BLaER1 (cell line): ENCODE results near the gene NPAS1.

Source experiments
- H3K27ac ChIP-seq: shearing (Covaris generic); formaldehyde crosslinking; 2 replicates; pipeline ENCODE4 v1.8.1; 2022
- H3K27me3 ChIP-seq: shearing (Covaris generic); formaldehyde crosslinking; 2 replicates; pipeline ENCODE4 v1.8.1; 2022
- H3K36me3 ChIP-seq: shearing (Covaris generic); formaldehyde crosslinking; 2 replicates; pipeline ENCODE4 v1.8.1; 2022
- H3K4me1 ChIP-seq: shearing (Covaris generic); formaldehyde crosslinking; 2 replicates; pipeline ENCODE4 v1.8.1; 2022
- H3K4me2 ChIP-seq: shearing (Covaris generic); formaldehyde crosslinking; 2 replicates; pipeline ENCODE4 v1.8.1; 2022
- H3K4me3 ChIP-seq: shearing (Covaris generic); formaldehyde crosslinking; 2 replicates; pipeline ENCODE4 v1.8.1; 2022
- H3K9ac ChIP-seq: shearing (Covaris generic); formaldehyde crosslinking; 2 replicates; pipeline ENCODE4 v1.8.1; 2022
- H3K9me3 ChIP-seq: shearing (Covaris generic); formaldehyde crosslinking; 2 replicates; pipeline ENCODE4 v1.8.1; 2022
- H4K20me1 ChIP-seq: shearing (Covaris generic); formaldehyde crosslinking; 2 replicates; pipeline ENCODE4 v1.8.1; 2022
- Cebpa-rat ChIP-seq: shearing (Covaris generic); IDR thresholded peaks from 2 replicates; pipeline ENCODE4 v1.8.1; 2022

NPAS1 gene

DNA sequence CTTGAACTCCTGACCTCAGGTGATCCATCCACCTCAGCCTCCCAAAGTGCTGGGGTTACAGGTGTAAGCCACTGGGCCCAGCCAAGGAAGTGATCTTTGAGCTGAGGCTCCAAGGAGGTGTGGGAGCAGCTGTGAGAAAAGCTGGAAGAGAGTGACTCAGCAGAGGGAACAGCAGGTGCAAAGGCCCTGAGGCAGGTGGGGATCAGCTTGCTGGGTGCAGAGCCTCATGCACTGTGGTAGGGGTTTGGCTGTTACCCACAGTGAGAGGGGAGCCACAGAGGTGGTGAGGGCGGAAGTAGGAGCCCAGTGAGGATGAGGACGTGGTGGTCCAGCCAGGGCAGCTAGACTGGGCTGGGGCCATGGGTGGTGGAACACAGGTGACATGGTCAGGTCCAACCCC is 6.5 kb downstream of the NPAS1 start:
- peaks cover 38% of the 10 kb centered on the region for H4K20me1 ChIP-seq
- no peak overlapping the region for H3K4me3 ChIP-seq
- peaks cover 100% of the 10 kb centered on the region for H3K27me3 ChIP-seq
- no peak overlapping the region for H3K4me2 ChIP-seq
- no peak for TF ChIP-seq Cebpa-rat
- H3K36me3 ChIP-seq: no peaks in the 10 kb centered on the region
- no peak overlapping the region for H3K9ac ChIP-seq
- H3K9me3 ChIP-seq: no peaks in the 10 kb centered on the region
- H3K27ac ChIP-seq: no peak overlapping the region
- peaks cover 7% of the 10 kb centered on the region for H3K4me1 ChIP-seq

DNA sequence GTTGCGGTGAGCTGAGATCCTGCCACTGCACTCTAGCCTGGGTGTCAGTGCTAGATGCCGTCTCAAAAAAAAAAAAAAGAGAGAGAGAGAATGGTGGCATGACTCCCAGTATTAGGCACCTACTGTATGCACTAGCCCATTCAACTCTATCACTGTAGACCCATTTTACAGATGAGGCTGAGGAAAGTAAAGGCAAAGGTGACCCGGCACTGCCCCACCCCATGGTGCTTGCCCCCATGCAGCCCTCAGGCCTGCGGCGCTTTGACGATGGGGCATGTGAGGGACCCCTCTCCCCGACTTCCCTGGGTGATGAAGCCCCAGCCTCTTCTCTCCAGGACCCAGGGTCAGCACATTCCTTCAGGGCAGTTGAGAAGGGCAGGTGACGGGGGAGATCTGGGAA is 7.3 kb downstream of the NPAS1 start:
- Histone ChIP-seq H3K4me1 (no peaks in the 10 kb centered on the region), H3K9ac (no peak overlapping the region), H4K20me1 (peaks cover 33% of the 10 kb centered on the region), H3K27me3 (peaks cover 100% of the 10 kb centered on the region), H3K4me2 (no peak overlapping the region), H3K4me3 (no peak overlapping the region), H3K36me3 (no peaks in the 10 kb centered on the region), H3K27ac (no peak overlapping the region), H3K9me3 (no peaks in the 10 kb centered on the region)
- no peak for TF ChIP-seq Cebpa-rat

DNA sequence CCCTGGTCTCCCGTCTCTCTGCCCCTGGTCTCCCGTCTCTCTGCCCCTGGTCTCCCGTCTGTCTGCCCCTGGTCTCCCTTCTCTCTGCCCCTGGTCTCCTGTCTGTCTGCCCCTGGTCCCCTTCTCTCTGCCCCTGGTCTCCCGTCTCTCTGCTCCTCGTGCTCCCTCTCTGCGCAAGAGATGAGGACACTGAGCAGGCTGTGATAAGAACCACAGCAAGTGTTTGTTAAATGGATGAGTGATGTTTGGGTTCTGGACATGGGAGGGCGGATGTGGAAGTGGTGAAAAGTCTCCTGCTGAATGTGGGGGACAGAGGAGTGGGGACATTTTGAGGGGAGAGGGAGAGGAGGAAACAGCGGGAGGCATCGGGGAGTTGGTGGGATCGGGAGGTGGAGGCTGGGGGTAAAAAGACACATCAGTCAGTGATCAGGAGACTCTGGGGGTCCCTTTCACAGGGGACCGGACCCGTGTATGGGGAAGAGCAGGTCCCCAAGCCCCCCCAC is 8.0 kb downstream of the NPAS1 start:
- peaks cover 98% of the 10 kb centered on the region for H3K27me3 ChIP-seq
- peaks cover 35% of the 10 kb centered on the region for H4K20me1 ChIP-seq
- H3K9me3 ChIP-seq: no peaks in the 10 kb centered on the region
- no peak for TF ChIP-seq Cebpa-rat
- H3K36me3 ChIP-seq: no peaks in the 10 kb centered on the region
- H3K4me2 ChIP-seq: no peak overlapping the region
- H3K9ac ChIP-seq: no peak overlapping the region
- H3K4me3 ChIP-seq: no peak overlapping the region
- H3K27ac ChIP-seq: no peak overlapping the region
- H3K4me1 ChIP-seq: no peaks in the 10 kb centered on the region

DNA sequence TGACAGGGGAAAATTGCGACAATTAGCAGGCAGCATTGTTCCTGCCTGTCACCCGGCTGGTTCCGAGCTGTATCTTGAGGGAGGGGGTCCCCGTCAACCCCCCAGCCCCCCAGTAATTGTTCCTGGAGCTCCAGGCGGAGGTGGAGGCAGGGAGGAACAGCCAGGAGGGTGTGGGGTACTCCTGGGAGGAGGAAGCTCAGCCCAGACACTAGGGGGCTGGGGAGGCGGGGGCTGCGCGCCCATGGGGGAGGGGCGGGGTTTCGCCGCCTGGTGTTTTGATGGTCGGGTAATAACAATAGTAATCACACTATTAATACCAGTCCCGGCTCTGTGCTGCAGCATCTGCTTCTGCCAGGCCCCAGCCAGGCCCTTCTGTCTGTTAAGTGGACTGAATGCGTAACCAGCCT is 8.6 kb downstream of the NPAS1 start:
- H3K27ac ChIP-seq: no peak overlapping the region
- no peak overlapping the region for H3K4me2 ChIP-seq
- H3K9ac ChIP-seq: no peak overlapping the region
- H3K9me3 ChIP-seq: no peaks in the 10 kb centered on the region
- H3K4me3 ChIP-seq: no peak overlapping the region
- no peaks in the 10 kb centered on the region for H3K4me1 ChIP-seq
- no peak for TF ChIP-seq Cebpa-rat
- no peaks in the 10 kb centered on the region for H3K36me3 ChIP-seq
- peaks cover 30% of the 10 kb centered on the region for H4K20me1 ChIP-seq
- peaks cover 92% of the 10 kb centered on the region for H3K27me3 ChIP-seq

DNA sequence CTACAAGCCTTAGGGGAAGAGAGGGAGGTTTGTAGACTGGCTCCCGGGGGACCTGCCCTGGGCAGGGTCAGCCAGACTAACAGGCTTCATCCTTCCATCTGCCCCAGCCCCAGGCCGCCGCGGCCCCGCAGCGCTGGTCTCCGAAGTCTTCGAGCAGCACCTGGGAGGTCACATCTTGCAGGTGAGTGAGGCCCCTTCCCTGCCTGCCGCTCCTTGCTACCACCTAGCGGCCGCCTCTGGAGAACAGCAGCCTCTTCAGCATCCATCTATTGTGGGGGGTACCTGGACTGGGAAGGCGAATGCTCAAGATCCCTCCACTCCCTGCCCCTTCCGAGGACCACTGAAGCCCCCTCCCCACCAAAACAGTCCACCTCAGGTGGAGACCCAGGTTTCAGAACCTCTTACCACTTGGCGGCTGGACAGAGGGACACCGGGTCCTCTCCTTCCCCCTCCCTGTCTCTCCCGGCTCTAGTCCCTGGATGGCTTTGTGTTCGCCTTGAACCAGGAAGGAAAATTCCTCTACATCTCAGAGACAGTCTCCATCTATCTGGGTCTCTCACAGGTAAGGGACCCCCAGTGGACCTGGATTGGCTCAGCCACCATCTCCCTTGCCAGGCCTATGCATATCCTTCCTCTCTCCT is 12.7 kb downstream of the NPAS1 start:
- H3K9me3 ChIP-seq: no peaks in the 10 kb centered on the region
- H3K4me1 ChIP-seq: peaks cover 15% of the 10 kb centered on the region
- peaks cover 15% of the 10 kb centered on the region for H4K20me1 ChIP-seq
- H3K27ac ChIP-seq: no peak overlapping the region
- no peak overlapping the region for H3K4me3 ChIP-seq
- H3K4me2 ChIP-seq: no peak overlapping the region
- peaks cover 62% of the 10 kb centered on the region for H3K27me3 ChIP-seq
- H3K9ac ChIP-seq: no peak overlapping the region
- TF ChIP-seq Cebpa-rat: no peak
- no peaks in the 10 kb centered on the region for H3K36me3 ChIP-seq

DNA sequence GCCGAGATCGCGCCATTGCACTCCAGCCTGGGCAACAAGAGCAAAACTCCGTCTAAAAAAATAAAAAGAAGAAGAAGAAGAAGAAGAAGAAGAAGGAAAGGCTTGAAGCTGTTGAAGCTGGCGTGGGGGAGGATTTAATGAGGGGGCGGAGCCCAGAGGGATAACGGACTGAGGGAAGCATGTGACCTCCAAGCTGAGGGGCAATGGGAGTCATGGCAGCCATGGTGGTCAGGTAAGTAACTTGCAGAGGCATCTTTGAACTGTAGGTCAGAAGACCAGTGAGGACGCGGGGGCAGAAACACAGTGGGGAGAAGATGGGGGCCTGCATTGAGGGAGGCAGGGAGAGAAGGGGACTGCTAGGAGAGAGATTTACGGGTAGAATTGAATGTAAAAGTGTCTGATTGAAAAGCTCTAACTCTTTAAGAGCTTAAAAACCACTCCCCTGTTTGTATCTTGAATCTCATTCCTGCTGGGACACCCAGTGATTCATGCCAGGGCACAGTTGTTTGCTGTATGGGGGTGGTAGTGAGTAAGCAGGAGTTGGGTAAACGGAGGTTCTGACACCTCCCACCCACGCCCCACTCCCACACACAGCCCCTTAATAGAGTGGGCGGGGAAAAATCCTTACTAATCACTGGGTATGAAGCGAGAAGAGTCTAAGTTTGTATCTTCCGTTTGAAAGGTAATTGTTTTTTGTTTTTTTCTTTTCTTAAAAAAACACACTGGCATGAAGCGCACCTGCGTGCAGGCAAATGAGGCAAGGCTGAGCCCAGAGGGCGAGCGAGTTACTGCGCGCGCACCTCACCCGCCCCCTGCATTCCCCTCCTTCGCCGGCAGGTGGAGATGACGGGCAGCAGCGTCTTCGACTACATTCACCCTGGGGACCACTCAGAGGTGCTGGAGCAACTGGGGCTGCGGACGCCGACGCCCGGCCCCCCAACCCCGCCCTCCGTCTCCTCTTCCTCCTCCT is 15.8 kb downstream of the NPAS1 start:
- H3K4me1 ChIP-seq: peaks cover 15% of the 10 kb centered on the region
- peaks cover 17% of the 10 kb centered on the region; the same call in 1 of the 2 replicates for H3K36me3 ChIP-seq
- TF ChIP-seq Cebpa-rat: no peak
- peak overlapping the region; percentile 86 for H3K4me2 ChIP-seq
- peaks cover 9% of the 10 kb centered on the region; the same call in 1 of the 2 replicates for H4K20me1 ChIP-seq
- H3K4me3 ChIP-seq: peak overlapping the region; percentile 65
- peak overlapping the region; percentile 43; the same call in 1 of the 2 replicates for H3K9ac ChIP-seq
- no peaks in the 10 kb centered on the region for H3K9me3 ChIP-seq
- H3K27me3 ChIP-seq: peaks cover 31% of the 10 kb centered on the region
- H3K27ac ChIP-seq: no peak overlapping the region

DNA sequence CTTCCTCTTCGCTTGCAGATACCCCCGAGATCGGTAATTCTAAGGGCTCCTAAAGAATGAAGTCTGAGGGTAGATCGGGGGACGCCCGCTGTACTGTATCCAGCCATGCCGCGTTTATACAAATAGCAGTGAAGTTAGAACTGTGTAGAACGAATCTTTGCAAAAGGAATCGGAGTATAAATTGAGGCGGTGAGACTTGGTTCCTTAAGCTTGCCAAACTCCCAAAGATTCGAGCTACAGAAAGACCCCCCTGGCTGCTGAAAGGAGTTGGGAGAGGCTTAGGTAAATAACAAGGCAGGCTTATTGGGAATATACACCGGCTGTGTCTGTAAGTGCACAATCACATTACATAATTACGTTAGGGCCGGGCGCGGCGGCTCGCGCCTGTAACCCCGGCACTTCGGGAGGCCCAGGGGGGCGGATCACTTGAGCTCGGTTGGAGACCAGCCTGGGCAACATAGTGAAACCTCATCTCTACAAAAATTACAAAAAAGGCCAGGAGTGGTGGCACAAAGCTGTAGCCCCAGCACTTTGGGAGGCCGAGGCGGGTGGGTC is 16.5 kb downstream of the NPAS1 start:
- no peaks in the 10 kb centered on the region for H3K9me3 ChIP-seq
- no peak overlapping the region for H3K27ac ChIP-seq
- H3K4me3 ChIP-seq: peak overlapping the region; percentile 65
- peaks cover 15% of the 10 kb centered on the region for H3K4me1 ChIP-seq
- H3K36me3 ChIP-seq: peaks cover 21% of the 10 kb centered on the region; the same call in 1 of the 2 replicates
- TF ChIP-seq Cebpa-rat: no peak
- H3K4me2 ChIP-seq: peak overlapping the region; percentile 86
- H4K20me1 ChIP-seq: peaks cover 9% of the 10 kb centered on the region; the same call in 1 of the 2 replicates
- H3K9ac ChIP-seq: peak overlapping the region; percentile 43; the same call in 1 of the 2 replicates
- H3K27me3 ChIP-seq: peaks cover 23% of the 10 kb centered on the region

DNA sequence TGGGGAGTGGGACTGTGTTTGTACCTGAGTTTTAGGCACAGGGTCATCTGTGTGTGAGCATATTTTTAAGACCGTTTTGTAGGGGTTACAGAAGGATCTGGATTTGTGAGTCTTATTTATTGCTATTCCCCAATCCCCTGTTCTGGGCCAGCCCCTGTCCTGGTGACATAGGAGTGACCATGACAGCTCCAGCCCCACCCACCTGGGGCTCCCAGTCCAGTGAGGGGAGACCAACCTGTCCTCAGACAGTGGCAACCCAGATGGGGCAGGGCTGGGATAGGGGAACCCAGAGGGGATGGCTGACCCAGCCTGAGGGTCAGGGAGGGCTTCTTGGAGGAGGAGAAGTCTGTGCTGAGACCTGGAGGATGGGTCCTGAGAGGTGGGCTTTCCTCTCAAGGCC is 18.1 kb downstream of the NPAS1 start:
- TF ChIP-seq Cebpa-rat: no peak
- H3K36me3 ChIP-seq: peaks cover 34% of the 10 kb centered on the region

DNA sequence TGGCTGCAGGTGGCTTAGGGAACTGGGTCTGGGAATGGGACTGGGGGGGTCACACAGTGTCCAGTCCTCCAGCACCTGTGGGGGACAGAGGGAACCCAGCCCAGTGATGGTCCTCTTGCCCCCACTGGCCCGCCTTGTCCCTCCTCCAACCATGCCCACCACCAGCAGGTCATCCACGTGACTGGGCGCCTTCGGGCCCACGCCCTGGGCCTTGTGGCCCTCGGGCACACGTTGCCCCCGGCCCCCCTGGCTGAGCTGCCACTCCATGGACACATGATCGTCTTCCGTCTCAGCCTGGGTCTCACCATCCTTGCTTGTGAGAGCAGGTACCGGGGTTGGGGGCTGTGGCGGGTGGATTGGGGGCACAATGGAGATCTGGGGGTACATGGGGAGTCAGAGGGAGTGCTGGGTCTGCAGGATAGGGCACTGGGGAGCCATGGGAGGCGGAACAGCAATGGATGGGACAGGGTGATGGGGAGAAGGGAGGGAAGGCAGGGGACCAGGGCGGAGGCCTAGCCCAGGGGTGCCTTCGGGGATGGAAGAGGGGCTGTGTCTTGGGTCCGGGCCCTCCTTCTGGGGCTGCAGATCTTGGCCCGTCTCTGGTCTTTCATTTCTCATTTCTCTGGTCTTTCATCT is 19.7 kb downstream of the NPAS1 start:
- Histone ChIP-seq H4K20me1 (peaks cover 9% of the 10 kb centered on the region; the same call in 1 of the 2 replicates), H3K4me2 (no peak overlapping the region), H3K4me3 (no peak overlapping the region), H3K36me3 (peaks cover 49% of the 10 kb centered on the region), H3K9ac (no peak overlapping the region), H3K4me1 (peaks cover 15% of the 10 kb centered on the region), H3K9me3 (no peaks in the 10 kb centered on the region), H3K27ac (no peak overlapping the region), H3K27me3 (peaks cover 11% of the 10 kb centered on the region; the same call in 1 of the 2 replicates)
- no peak for TF ChIP-seq Cebpa-rat

More for the DNA sequence above, 18.1 kb downstream of the NPAS1 start:
- H4K20me1 ChIP-seq: no peaks in the 10 kb centered on the region
- H3K9ac ChIP-seq: no peak overlapping the region
- peaks cover 11% of the 10 kb centered on the region; the same call in 1 of the 2 replicates for H3K27me3 ChIP-seq
- H3K4me2 ChIP-seq: no peak overlapping the region
- no peak overlapping the region for H3K27ac ChIP-seq
- H3K9me3 ChIP-seq: no peaks in the 10 kb centered on the region
- no peak overlapping the region for H3K4me3 ChIP-seq
- peaks cover 15% of the 10 kb centered on the region for H3K4me1 ChIP-seq
